ENCODE results near the gene SLC25A38.
"Not testable (repeated sequence)": the region's sequence is repeated elsewhere in the genome, so short reads cannot be mapped to it uniquely, and the experiment has no call there.

Gene SLC25A38

DNA sequence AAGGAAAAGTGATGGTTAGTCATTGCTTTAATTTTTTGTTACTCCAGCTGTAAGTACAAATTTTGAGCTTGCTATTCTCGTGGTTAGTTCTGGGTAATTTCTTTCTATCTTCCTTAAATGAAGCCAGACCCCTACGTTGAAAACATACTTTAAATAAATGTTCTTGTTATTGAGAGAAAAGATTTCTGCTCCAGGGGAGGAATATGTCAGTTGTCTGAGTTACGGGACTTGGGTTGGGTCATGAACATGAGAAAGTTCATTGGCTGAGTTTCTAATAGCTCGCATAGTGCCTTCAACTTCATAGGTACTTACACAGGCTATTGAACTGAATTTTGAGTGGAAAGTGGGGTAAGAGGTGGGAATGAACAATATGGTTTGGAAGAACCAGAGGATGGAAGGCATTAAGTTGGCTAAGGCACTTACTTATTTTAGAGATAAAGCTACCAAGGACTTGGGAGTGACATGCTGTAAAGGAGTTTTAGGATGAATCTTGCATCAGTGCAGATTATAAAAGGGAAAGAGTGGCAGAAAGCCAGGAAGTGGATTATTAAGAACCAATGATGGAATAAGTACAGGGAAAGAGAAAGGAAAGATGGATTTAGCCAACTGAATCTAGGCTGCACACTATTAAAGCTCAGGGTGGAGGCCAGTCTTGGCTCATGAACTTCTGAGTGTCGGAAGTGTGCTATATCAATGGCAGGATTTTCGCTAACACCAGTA is 24.8 kb downstream of the SLC25A38 start:
- no peak for DNase-seq

DNA sequence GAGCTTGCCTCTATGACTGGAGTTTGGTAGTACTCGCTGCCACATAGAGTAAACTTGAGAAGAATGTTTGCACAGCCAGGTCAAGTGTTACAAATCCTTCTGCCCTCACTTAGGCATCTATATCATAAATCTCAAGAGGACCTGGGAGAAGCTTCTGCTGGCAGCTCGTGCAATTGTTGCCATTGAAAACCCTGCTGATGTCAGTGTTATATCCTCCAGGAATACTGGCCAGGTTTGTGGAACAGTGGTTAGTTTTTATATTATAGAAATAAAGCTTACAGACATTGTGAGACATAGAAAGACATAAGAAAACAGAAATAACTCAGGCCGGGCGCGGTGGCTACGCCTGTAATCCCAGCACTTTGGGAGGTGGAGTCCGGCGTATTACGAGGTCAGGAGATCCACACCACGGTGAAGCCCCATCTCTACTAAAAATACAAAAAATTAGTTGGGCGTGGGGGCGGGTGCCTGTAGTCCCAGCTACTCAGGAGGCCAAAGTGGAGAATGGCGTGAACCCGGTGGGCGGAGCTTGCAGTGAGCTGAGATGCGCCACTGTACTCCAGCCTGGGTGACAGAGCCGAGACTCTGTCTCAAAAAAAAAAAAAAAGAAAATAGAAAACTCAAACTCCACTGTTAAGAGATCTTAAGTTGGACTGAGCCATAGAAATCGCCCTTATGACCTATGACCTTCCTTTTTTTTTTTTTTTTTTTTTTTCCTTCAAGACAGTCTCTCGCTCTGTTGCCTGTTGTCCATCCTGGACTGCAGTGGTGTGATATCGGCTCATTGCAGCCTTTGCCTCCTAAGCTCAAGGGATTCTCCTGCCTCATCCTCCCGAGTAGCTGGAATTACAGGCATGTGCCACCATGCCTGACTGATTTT is 25.6 kb downstream of the SLC25A38 start:
- no peak for DNase-seq

DNA sequence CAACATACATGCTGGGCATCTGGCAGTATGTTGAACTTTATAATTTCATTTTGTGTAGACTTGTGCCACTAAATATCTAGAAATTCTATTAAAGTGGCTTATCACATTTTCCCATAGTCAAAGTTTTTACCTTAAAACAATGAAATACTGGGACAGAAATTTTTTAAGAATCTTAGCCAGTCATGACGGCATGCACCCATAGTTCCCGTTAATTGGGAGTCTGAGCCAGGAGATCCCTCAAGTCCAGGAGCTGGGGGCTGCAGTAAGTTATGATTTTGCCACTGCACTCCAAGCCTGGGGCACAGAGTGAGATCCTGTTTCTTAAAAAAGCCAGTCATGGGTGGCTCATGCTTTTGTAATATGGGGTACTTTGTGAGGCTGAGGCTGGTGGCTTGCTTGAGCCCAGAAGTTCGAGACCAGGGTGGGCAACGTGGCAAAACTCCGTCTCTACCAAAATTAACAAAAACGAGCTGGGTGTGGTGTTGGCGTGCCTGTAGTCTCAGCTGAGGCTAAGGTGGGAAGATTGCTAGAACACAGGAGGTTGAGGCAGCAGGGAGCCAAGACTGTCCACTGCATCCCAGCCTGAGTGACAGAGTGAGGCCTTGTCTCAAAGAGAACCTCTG is 26.5 kb downstream of the SLC25A38 start:
- DNase-seq: no peak

DNA sequence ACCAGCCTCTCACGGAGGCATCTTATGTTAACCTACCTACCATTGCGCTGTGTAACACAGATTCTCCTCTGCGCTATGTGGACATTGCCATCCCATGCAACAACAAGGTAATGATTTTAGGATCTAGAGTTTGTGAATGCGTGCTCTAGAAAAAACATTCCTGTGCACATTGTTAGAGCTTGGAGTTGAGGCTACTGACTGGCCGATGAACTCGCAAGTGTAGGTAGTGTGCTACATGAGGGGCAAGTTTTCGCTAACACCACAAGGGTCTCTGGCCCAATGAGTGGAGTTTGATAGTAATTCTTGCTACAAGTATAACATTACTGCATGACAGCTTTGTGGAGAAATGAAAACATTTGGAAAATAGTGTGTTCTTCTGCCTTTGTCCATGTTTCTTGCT is 27.7 kb downstream of the SLC25A38 start:
- no peak for DNase-seq

DNA sequence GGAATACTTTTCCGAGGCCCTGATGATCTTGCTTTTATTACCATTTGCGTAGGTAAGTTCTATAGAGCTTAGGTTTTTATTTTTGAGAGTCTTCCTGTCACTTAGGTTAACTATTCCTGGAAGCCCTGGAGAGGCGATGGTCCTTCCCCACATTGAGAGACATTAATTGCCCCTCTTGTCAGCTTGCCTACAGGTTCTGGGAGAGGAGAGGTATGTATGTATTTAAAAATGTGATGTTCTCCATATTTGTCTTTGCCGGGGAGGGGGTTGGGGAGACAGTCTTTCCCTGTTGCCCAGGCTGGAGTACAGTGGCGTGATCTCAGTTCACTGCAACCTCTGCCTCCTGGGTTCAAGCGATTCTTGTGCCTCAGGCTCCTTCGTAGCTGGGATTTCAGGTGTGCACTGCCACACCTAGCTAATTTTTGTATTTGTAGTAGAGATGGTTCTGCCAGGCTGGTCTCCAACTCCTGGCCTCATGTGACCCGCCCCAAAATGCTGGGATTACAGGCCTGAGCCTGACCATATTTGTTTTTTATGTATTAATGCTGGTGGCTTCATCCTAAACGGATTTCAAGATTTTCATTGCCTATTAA is 29.6 kb downstream of the SLC25A38 start:
- DNase-seq: no peak

DNA sequence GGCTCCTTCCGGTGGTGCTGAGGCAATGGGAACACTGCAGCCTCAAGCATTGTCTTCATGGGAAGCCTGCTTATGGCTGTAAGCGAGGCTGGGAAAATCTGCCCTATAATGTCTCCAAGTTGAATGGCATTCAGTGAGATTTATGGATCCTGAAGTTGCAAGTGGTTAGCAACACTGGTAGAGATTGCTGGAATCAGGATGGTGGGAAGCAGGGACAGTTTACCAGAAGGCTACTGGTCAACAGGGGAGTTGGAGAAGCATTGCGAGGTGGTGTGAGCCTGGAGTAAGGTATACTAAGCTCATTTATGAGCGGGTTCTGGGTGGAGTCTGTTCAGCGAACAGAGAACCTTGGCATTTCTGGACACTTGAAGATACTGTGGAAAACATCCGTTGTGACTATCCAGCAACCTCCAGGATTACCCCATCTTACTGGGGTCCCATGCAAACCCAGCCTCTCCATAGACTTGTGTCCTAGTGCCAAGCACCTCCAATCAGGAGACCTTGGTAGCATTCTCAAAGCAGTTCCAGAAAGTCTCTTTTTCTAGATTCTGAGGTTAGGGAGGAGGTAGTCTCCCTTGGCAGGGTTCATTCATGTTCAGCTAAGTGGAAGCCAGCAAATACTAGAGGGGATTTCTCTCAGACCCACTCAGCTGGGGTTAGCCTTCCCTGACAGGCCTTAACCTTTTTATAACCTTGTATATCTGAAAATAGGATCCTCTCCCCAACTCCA is 30.7 kb downstream of the SLC25A38 start:
- no peak for DNase-seq

DNA sequence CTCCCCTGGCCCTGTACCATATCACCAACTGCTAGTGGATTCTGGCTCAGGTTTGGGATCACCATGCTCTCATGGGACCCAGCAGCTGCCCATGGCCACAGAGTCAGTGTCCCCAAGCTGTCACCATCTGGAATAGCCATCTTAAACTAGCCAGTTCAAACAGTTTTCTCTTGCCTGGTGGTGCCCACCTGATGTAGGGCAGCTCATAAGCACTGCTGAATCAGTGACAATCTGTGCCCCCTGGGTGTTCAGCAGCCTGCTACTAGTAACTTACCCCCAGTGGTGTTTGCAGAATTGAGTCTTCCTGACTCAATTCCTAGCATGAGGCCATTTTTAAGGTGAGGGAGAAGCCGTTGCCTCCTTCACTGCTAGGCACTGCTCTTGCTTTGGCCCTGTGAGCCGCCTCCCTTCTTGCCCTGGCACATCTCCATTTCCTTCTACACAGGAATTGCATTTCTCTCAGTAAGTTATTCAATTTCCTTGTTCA is 31.3 kb downstream of the SLC25A38 start:
- no peak for DNase-seq

DNA sequence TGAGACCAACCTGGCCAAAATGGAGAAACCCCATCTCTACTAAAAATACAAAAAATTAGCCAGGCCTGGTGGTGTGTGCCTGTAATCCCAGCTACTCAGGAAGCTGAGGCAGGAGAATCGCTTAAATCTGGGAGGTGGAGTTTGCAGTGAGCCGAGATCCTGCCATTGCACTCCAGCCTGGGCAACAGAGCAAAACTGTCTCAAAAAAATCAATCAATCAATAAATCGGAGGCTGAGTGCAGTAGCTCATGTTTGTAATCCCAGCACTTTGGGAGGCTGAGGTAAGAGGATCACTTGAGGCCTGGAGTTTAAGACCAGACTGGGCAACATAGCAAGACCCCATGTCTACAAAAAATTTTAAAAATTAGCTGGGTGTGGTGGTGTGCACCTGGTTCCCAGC is 32.1 kb downstream of the SLC25A38 start:
- DNase-seq: not testable (repeated sequence)

DNA sequence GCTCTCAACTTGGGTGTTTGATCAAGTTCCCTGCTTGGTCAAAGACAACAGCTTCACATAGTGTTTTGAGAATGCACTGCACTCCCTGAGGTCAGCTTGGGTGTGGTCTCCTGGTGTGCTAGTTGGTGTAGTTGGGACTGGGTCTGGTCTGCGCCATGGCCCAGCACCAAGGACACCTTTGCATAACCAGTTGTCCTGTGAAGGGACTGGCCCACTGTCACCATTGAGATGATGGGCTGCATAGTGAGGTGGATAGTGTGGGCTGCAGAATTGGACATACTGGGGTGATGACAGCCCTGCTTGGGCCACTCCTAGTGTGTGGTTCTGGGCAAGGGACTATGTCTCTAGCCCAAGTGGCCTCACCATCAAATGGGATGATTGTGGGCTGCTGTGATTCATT is 32.8 kb downstream of the SLC25A38 start:
- DNase-seq: no peak

DNA sequence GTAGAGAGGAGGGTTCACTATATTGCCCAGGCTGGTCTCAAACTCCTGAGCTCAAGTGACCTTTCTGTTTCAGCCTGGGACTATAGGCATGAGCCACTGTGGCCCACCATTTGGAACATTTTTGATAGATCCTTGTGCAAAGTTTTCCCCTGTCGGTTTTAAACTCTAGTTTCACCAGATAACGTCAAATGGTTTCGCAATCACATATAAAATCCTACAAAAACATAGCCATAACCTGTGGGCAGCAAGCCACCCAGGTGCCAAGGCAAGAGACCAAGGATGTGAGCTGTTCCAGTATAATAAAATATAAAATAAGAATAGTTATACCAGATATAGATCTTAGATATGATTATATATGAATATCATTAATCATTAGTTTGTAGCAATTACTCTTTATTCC is 33.8 kb downstream of the SLC25A38 start:
- DNase-seq: not testable (repeated sequence)

DNA sequence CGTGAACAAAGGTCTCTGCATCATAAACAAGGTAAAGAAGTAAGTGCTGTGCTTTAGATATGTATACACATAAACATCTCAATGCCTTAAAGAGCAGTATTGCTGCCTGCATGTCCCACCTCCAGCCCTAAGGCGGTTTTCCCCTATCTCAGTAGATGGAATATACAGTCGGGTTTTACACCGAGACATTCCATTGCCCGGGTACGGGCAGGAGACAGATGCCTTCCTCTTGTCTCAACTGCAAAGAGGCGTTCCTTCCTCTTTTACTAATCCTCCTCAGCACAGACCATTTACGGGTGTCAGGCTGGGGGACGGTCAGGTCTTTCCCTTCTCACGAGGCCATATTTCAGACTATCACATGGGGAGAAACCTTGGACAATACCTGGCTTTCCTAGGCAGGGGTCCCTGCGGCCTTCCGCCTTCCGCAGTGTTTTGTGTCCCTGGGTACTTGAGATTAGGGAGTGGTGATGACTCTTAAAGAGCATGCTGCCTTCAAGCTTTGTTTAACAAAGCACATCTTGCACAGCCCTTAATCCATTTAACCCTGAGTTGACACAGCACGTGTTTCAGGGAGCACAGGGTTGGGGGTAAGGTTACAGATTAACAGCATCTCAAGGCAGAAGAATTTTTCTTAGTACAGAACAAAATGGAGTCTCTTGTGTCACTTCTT is 35.5 kb downstream of the SLC25A38 start:
- DNase-seq: not testable (repeated sequence)

DNA sequence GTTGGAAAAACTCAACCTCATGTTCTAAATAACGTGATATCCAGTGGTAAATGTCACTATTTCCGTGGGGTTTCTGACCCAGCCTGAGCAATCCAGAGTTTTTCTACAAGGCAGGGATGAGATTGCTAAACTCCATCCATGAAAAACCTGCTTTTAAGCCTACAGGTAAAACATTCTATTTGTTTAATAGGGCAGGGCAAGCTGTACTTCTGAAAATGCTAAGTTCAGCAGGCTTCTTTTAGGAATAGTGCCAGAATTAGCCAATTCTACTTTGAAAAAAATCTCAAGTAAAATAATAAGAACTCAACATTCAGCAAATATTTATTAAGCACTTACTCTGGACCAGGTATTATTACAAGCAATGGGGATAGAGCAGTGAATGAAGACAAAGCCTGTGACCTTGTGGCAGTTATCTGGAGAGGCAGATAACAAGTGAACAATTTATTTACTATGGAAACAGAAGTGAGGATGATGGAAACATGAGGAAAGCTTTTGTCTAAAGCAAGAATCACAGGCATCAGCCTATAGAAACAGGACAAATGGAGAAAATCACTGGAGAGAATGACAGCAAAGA is 36.7 kb downstream of the SLC25A38 start:
- no peak for DNase-seq

DNA sequence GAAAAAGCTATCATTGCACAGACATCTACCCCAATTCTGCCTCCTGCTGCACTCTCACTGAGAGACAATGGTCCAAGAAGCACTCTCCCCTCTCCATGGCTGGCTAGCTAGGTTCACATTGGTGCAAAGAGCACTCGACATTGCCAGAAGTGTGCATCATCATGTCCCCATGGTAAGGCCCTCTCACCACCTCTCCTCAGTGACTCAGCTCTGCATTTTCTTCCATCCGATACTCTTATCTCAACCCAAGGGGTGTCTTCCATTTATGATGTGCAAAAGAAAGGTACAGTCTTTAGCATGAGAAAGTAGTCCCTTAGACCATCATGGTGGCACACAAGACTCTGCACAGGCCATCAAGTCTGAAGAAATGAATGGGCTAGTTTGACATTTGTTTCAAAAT is 37.4 kb downstream of the SLC25A38 start:
- no peak for DNase-seq

DNA sequence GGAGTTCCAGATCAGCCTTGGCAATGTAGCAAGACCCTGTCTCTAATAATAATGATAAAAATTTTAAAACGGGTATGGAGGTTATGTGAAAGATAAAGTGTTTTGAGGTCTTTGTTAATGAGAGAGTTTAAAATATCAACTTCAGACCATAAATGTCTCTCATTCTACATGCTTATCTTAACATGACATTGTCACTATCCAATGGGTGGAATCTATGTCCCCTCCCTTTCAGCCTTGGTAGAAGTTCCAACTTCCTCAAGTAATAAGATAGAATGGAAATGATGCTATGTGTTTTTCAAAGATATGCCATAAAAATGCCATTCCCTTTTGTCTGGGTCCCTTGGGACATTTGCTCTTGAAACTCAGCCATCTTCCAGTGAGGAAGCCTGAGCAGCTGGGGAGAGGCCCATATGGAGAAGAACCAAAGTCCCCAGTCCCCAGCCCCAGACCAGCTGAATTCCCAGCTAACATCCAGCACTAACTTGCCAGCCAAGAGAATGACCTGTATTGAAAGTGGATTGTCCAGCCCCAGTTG is 40.3 kb downstream of the SLC25A38 start:
- no peak for DNase-seq

DNA sequence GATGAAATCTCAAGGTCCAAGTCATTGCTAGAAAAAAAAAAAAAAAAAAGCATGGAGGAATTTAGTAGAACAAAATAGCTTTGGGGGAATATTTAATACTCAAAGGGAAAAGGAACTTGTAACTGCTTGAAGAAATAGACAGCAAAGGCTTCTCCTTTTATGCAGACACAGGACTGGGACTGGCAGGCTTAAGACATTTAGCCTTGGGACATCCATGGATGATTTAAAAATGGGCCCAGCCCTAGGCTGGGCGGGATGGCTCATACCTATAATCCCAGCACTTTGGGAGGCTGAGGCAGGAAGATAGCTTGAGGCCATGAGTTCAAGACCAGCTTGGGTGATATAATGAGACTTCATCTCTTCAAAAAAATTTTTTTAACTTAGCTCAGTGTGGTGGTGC is 43.1 kb downstream of the SLC25A38 start:
- DNase-seq: no peak

DNA sequence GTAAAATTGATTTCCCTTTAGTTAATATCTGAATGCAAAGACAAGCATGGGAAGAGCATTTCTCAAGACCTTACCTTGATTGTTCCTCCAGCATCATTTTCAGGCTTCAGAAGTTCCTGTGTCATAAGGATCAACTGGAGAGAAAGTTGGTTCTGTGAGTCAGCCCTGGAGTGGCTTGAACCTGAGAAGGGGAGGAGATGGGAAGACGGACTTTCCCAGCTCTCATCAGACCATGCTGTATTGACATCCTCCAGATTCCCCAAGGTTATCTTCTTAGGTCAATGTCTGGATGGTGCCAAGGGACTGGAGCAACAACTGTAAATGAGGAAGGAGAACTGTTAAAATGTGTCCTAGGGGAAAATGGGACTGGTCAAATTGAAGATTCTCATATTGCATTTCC is 44.3 kb downstream of the SLC25A38 start:
- DNase-seq: no peak

DNA sequence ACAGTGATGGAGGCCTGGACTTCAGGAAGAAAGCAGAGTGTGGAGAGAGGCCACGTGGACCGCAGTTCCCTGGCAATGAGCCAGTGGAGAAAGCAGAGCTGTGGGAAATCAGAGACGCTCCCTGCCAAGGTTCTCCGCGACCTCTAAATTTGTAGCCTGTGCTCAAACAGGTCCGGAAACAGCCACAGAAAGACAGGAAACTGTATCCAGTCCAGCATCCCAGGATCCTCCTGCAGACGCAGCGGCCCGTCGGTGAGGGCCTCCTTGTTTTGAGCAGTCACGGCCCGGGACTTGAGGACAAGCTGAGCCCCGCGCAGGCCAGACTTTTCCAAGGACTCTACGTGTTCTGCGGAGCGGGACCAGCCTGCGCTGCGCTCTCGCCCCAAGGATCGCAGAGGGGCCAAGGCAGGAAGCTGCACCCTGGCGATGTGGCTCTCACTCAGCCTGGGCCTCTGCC is 45.6 kb downstream of the SLC25A38 start:
- DNase-seq: no peak

DNA sequence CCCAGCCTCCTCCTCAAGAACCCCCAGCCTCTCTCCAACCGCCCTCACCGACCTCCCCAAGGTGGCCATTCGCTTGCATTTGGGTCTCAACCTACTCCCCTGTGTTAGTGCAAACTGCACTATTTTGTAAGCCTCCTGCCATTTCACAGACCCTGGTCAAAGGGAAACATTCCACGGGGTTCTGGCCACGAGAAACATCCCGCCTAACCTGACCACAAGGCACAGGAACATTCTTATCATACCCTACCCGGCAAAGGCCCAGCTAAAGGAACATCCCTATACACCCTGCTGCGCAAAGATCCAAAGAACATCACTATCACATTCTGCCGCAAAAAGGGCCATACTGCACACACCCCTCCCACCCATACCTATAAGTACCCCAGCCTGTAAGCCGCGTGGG is 46.3 kb downstream of the SLC25A38 start:
- DNase-seq: no peak

DNA sequence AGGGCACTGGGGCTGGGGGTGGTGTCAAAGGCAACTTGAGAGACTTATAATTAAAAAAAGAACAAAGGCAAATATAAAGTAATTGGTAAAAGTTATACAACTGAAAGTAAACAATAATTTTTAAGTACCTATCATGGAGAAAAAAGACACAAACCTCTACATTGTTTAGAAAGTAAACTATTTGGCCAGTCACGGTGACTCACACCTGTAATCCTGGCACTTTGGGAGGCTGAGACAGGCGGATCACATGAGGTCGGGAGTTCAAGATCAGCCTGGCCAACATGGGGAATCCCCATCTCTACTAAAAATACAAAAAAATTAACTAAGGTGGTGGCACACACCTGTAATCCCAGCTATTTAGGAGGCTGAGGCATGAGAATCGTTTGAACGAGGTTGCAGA is 49.2 kb downstream of the SLC25A38 start:
- DNase-seq: no peak

DNA sequence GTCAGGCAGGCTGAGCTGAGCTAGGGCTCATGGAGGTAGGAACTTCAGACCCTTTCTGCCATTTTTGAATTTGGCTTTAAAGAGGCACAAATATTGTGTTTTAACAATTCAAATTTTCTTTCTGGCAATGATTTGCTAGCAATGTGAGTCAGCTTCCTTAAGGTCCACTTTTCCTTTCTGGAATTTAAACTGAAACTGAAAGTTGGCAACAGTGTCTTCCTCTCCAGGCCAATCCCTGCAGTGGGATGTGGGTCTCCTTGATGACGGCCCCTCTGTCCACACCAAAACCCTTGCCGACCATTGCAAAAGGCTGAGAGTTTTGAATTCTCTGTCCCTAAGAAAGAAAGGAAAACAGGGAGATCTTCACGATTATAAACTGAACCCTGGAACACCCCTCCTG is 50.5 kb downstream of the SLC25A38 start:
- DNase-seq: no peak

DNA sequence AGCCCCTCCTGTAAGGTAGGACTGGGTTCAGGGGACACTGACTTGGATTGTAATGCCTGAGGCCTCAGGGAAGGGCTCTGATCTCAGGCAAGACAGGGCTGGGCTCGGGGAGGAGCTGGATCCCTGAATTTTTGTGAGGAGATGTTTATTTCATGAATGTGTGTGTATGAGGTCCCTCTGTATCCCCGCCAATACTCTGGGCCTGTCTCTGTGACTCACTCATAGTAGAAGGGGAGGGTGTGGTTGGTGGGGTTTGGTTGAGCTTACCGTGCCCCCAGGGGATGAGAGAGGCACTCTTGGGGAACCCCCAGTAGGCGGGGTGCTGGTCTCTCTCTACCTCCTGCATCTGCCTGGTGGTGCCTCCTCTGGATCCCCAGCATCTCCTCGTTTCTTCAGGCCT is 51.4 kb downstream of the SLC25A38 start:
- no peak for DNase-seq
